Activated CD4-positive, CD25-positive, alpha-beta regulatory T cell treated with anti-CD3 and anti-CD28 coated beads, Interleukin-2, amount 50 U/mL, for 24 hours (primary cell): ENCODE results near the gene NUCB1.
"Not testable (repeated sequence)": the region's sequence is repeated elsewhere in the genome, so short reads cannot be mapped to it uniquely, and the experiment has no call there.

Source experiments
- ATAC-seq, 2 donors: fragments of 150-1000 bp; cut with Tn5 transposase; one replicate each; pipeline ENCODE4 v1.10.0; 2021; ENCODE audit warnings: mild to moderate bottlenecking in 1 of 2, moderate library complexity in 1 of 2

The NUCB1 gene

GRCh38 chr19:48906324-48906723 is 6.2 kb downstream of the NUCB1 start:
- no peak for ATAC-seq

DNA sequence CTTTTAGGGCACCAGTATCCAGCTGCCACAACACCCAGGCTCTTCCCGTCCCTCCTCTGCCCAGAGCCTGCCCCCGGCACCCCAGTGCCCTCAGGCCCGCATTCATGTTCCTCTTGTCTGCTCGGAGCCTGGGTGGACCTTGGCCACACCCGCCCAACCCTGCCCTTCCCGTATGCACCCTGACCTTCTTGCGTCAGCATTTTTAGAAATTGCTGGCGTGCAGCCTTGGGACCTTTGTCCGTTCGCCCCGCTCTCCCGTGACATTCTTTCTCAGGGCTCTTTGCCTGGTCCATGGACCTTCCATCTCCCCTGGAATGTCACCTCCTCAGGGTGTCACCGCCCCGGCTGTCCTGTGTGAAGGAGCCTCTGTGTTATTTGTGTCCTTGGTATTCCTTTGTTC is 7.6 kb downstream of the NUCB1 start:
- no peak for ATAC-seq

- ATAC-seq: not testable (repeated sequence)
Measured at GRCh38 chr19:48909424-48910077, 9.4 kb downstream of the NUCB1 start.

GRCh38 chr19:48910803-48911202 is 10.7 kb downstream of the NUCB1 start:
- no peak for ATAC-seq

DNA sequence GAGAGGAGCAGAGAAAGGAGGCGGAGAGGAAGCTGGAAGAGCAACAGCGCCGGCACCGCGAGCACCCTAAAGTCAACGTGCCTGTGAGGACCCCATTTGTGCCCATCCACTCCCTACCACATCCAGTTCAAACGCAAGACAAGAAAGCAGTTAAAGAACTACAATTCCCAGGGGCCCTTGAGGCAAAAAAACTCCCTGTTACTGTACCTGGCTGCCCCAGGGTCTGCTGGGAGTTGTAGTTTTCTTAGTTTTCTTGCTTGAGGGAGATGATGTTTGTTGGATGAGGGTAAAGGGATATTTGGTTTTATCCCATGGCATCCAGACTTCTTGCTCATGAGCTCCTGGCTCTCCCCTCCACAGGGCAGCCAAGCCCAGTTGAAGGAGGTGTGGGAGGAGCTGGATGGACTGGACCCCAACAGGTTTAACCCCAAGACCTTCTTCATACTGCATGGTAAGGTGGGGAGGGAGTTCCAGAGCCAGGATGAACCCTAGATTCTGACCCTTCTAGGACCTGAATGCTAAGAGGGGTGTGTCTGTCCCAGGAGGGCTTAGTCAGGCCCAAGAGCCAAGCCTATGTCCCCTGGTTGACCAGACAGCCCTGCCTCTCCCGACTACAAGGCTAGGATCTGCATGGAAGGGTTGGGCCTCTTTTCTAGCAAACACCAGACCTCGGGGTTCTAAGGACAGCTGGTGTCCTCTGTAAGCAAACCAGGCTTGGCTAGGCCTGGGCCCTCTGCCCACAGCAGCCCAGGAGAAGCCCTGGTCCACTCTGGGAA is 13.2 kb downstream of the NUCB1 start:
- peak; percentile 46 to 64 for ATAC-seq

- ATAC-seq: no peak
Measured at GRCh38 chr19:48914181-48914580, 14.1 kb downstream of the NUCB1 start.

- no peak for ATAC-seq
Measured at GRCh38 chr19:48915757-48916156, 15.6 kb downstream of the NUCB1 start.

- no peak for ATAC-seq
Measured at GRCh38 chr19:48918071-48918470, 18.0 kb downstream of the NUCB1 start.

- ATAC-seq: no peak
Measured at GRCh38 chr19:48918801-48919247, 18.7 kb downstream of the NUCB1 start.

DNA sequence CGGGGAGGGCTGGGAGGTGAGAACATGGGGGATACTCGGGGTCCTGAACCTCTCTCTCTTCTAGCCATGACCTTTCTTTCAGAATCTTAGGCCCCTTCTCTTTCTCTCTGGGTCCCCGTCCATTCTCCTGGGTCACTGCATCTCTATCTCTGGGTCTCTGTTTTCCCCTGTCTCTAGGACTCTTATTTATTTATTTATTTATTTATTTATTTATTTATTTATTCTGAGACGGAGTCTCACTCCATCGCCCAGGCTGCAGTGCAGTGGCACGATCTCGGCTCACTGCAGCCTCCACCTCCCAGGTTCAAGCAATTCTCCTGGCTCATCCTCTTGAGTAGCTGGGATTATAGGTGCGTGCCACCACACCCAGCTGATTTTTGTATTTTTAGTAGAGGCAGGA is 19.2 kb downstream of the NUCB1 start:
- ATAC-seq: not testable (repeated sequence)

- no peak for ATAC-seq
Measured at GRCh38 chr19:48920949-48921348, 20.8 kb downstream of the NUCB1 start.

GRCh38 chr19:48921721-48922500 is 21.8 kb downstream of the NUCB1 start:
- ATAC-seq: no peak

- no peak for ATAC-seq
Measured at GRCh38 chr19:48922548-48923490, 22.7 kb downstream of the NUCB1 start.

DNA sequence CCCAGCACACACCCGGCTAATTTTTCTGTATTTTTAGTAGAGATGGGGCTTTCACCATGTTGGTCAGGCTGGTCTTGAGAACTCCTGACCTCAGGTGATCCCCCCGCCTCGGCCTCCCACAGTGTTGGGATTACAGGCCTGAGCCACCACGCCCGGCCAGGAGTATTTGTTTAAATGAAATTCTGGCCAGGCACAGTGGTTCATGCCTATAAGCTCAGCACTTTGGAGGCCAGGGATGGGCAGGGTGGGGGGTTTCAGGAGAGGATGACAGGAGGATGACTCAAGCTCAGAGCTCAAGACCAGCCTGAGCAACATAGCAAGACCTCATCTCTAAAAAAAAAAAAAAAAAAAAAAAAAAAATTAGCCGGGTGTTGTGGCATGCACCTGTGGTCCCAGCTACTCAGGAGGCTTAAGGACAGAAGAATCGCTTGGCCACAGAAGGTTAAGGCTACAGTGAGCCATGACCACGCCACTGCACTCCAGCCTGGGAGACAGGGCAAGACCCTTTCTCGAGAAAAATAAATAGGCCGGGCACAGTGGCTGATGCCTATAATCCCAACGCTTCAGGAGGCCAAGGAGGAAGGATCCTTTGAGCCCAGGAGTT is 25.2 kb downstream of the NUCB1 start:
- peak; percentile 61 to 72 for ATAC-seq

- not testable (repeated sequence) for ATAC-seq
Measured at GRCh38 chr19:48925890-48926289, 25.8 kb downstream of the NUCB1 start.

DNA sequence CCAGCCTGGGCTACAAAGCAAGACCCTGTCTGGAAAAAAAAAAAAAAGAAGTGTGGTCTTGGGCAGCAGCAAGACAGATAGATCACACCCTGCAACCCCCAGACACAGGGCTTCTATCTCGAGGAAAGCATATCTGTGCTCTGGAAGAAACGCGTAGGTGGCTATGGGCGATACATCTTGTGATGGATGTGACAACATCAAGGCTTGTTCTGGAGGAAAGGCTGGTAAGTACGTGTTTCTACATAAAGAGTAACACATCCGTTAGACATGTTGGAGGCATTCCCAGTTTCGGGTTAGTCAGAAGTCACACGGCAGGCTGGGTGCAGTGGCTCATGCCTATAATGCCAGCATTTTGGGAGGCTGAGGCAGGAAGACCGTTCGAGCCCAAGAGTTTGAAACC is 26.8 kb downstream of the NUCB1 start:
- no peak for ATAC-seq

DNA sequence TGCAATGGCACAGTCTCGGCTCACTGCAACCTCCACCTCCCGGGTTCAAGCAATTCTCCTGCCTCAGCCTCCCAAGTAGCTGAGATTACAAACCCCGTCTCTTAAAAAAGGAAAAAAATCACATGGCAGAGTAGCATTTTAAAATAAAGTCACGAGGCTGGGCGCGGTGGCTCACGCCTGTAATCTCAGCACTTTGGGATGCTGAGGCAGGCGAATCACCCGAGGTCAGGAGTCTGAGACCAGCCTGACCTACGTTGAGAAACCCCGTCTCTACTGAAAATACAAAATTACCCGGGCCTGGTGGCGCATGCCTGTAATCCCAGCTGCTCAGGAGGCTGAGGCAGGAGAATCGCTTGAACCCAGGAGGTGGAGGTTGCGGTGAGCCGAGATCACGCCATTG is 27.6 kb downstream of the NUCB1 start:
- ATAC-seq: not testable (repeated sequence)

- no peak for ATAC-seq
Measured at GRCh38 chr19:48928164-48929025, 28.3 kb downstream of the NUCB1 start.

DNA sequence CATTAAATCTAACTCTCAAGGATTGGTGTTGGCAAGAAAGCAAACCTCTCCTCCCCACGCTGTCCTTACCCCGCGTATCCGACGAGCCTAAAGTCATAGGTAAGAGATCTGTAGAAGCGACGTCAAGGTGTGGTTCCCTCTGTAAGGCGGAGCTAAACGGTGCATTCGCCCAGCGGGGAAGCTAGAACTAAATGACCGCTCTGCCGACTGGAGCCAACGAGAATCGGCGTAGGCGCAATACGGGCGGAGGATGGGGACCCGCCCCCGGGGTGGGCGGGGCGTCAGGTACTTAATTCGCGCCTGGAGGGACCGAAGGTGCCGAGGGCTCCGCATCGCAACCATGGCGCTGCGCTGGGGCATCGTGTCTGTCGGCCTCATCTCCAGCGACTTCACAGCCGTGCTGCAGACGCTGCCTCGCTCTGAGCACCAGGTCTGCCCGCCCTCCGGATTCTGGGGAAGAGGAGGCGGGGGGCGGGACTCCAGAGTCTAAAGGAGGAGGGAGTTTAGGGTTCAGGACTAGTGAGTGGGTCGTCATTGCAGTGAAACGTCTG is 33.3 kb downstream of the NUCB1 start, which contains the start of gene DHDH:
DHDH (plus strand) TSS at position 318 of the 551 bp plus-strand sequence; CDS start at position 341, 23 bp downstream.
- peak; percentile 97 for ATAC-seq

- no peak for ATAC-seq
Measured at GRCh38 chr19:48934837-48935236, 34.7 kb downstream of the NUCB1 start.
